Effector memory CD8-positive, alpha-beta T cell (primary cell): ENCODE measurements around the gene TMEM270.
A peak's percentile ranks its signal among the peaks of the same experiment; 100 is the strongest.
"Not testable (repeated sequence)": the region's sequence is repeated elsewhere in the genome, so short reads cannot be mapped to it uniquely, and the experiment has no call there.

Experiments used
- ATAC-seq: fragments of 150-1000 bp; cut with Tn5 transposase; replicated peaks from 2 replicates; pipeline ENCODE4 v1.10.0; 2021; ENCODE audit warnings: mild to moderate bottlenecking, moderate library complexity
- DNase-seq, 3 experiments: peaks; one replicate each; pipeline ENCODE4 v3.0.0; 2021
- H3K27ac Mint-ChIP-seq, 2 donors: one replicate each; pipeline ENCODE4 v1.8.0; 2022; ENCODE audit warnings: mild to moderate bottlenecking in 2 of 2, mixed read lengths in 2 of 2, moderate library complexity in 2 of 2
- H3K27me3 Mint-ChIP-seq, 2 donors: one replicate each; pipeline ENCODE4 v1.8.0; 2022; ENCODE audit warnings: mixed read lengths in 2 of 2
- H3K36me3 Mint-ChIP-seq: one replicate; pipeline ENCODE4 v1.8.0; 2022; ENCODE audit warnings: mild to moderate bottlenecking, moderate library complexity, mixed read lengths; ENCODE audit not compliant: insufficient read depth
- H3K4me1 Mint-ChIP-seq, 2 donors: one replicate each; pipeline ENCODE4 v1.8.0; 2022; ENCODE audit warnings: low read depth in 2 of 2, mixed read lengths in 2 of 2
- H3K4me3 Mint-ChIP-seq, 2 donors: one replicate each; pipeline ENCODE4 v1.8.0; 2022; ENCODE audit warnings: mild to moderate bottlenecking in 2 of 2, mixed read lengths in 2 of 2, moderate library complexity in 2 of 2
- H3K9me3 Mint-ChIP-seq, 2 donors: one replicate each; pipeline ENCODE4 v1.8.0; 2022; ENCODE audit warnings: mixed read lengths in 2 of 2
- total RNA-seq, 9 experiments: gene quantifications; one replicate each; lab custom pipeline; 2026; lab: John Stamatoyannopoulos, UW

TMEM270 gene
- 0 reads per million in 9 experiments for total RNA-seq

- Mint-ChIP-seq H3K9me3 (no peaks in the 10 kb centered on the region), H3K27me3 (peaks cover 13 to 32% of the 10 kb centered on the region in 2 donors), H3K36me3 (no peaks in the 10 kb centered on the region), H3K4me3 (no peak within 1 kb of the TSS), H3K4me1 (peaks cover 0 to 3% of the 10 kb centered on the region in 2 donors), H3K27ac (no peak within 1 kb of the TSS)
- DNase-seq: no peak
- no peak for ATAC-seq
Measured at GRCh38 chr7:73860859-73861258, at the start of gene TMEM270. Gene TMEM270, plus strand, starts transcription at chr7:73861159. Its CDS starts 36 bp downstream, at chr7:73861195.

DNA sequence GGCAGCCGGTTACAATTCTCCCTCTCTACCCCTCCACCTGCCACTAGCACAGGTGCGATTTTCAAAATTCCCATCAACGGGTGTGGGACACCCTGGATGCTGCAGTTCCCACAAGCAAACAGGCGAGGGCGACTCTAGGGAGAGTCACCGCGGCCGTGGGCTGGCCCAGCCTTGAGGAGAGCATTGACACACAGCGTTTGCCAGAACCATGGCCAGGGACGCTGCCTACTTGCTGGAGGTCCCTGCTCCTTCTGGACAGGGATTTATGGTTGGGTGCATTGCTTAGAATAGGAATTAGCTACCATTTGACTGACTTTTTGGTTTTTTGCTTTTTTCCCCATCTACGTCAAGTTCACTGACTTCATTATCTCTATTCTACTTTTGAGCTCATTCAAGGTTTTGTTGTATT is 49.2 kb upstream of the TMEM270 start:
- H3K9me3 Mint-ChIP-seq: no peaks in the 10 kb centered on the region
- DNase-seq (peak; percentile 23 to 27 (median 24)), ATAC-seq (peak; percentile 70)
- H3K27me3 Mint-ChIP-seq: peaks cover 22 to 43% of the 10 kb centered on the region in 2 donors
- H3K36me3 Mint-ChIP-seq: no peaks in the 10 kb centered on the region
- H3K27ac Mint-ChIP-seq: no peak overlapping the region
- no peaks in the 10 kb centered on the region for H3K4me1 Mint-ChIP-seq
- H3K4me3 Mint-ChIP-seq: no peak overlapping the region

GRCh38 chr7:73812996-73813395 is 48.0 kb upstream of the TMEM270 start:
- H3K4me3 Mint-ChIP-seq: no peak overlapping the region
- no peaks in the 10 kb centered on the region for H3K4me1 Mint-ChIP-seq
- ATAC-seq: no peak
- no peaks in the 10 kb centered on the region for H3K9me3 Mint-ChIP-seq
- peaks cover 28 to 55% of the 10 kb centered on the region in 2 donors for H3K27me3 Mint-ChIP-seq
- no peaks in the 10 kb centered on the region for H3K36me3 Mint-ChIP-seq
- DNase-seq: no peak
- H3K27ac Mint-ChIP-seq: no peak overlapping the region

DNA sequence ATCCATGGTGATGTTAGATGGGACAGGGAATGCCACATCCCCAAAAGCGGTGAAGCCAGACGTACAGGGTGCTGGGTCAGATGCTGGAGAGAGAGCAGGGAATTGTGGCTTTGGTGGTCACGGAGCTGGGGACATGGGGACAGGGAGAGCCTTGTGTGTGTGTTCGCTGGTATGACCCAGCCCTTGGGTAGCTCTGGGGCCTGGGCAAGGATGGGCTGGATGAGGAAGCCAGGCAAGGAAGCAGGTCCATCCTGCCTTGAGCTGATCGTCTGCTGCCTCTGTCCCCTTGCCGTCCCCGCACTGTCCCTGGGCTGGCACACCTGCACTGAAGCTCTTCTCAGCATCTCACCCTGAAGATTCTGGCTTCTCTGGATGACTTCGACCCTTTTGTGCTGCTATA is 45.5 kb upstream of the TMEM270 start:
- peaks cover 34 to 69% of the 10 kb centered on the region in 2 donors for H3K27me3 Mint-ChIP-seq
- H3K4me3 Mint-ChIP-seq: no peak overlapping the region
- DNase-seq (no peak), ATAC-seq (no peak)
- H3K4me1 Mint-ChIP-seq: no peaks in the 10 kb centered on the region
- no peaks in the 10 kb centered on the region for H3K9me3 Mint-ChIP-seq
- no peak overlapping the region for H3K27ac Mint-ChIP-seq
- no peaks in the 10 kb centered on the region for H3K36me3 Mint-ChIP-seq

DNA sequence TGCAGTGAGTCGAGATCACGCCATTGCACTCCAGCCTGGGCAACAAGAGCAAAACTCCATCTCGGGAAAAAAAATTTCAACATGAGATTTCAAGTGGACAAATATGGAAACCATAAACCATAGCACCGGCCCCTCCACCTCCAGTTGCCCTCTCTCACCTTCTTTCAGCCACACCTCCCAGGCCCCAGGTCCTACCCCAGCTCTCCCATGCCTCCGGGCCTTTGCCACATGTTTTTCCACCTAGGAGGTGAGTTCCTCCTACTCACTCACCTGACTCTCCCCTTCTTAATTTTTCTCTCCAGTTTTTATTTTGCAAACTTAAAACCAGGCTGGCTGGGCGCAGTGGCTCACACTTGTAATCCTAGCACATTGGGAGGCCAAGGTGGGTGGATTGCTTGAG is 43.8 kb upstream of the TMEM270 start:
- ATAC-seq: no peak
- Mint-ChIP-seq H3K4me3 (no peak overlapping the region), H3K4me1 (no peaks in the 10 kb centered on the region), H3K36me3 (no peaks in the 10 kb centered on the region), H3K27ac (no peak overlapping the region), H3K27me3 (peaks cover 32 to 70% of the 10 kb centered on the region in 2 donors), H3K9me3 (no peaks in the 10 kb centered on the region)
- no peak for DNase-seq

- ATAC-seq (no peak), DNase-seq (no peak)
- no peaks in the 10 kb centered on the region for H3K36me3 Mint-ChIP-seq
- no peaks in the 10 kb centered on the region for H3K4me1 Mint-ChIP-seq
- H3K9me3 Mint-ChIP-seq: no peaks in the 10 kb centered on the region
- peaks cover 41 to 70% of the 10 kb centered on the region in 2 donors for H3K27me3 Mint-ChIP-seq
- H3K4me3 Mint-ChIP-seq: no peak overlapping the region
- no peak overlapping the region for H3K27ac Mint-ChIP-seq
Measured at GRCh38 chr7:73820013-73820412, 40.9 kb upstream of the TMEM270 start.

- peaks cover 43 to 70% of the 10 kb centered on the region in 2 donors for H3K27me3 Mint-ChIP-seq
- not testable (repeated sequence) for DNase-seq, H3K4me1 Mint-ChIP-seq, H3K36me3 Mint-ChIP-seq, ATAC-seq, H3K27ac Mint-ChIP-seq, H3K9me3 Mint-ChIP-seq, H3K4me3 Mint-ChIP-seq
Measured at GRCh38 chr7:73821597-73822285, 39.2 kb upstream of the TMEM270 start.

GRCh38 chr7:73822319-73823173 is 38.4 kb upstream of the TMEM270 start:
- no peak overlapping the region for H3K27ac Mint-ChIP-seq
- ATAC-seq (no peak), DNase-seq (no peak)
- H3K27me3 Mint-ChIP-seq: peaks cover 41 to 70% of the 10 kb centered on the region in 2 donors
- H3K4me3 Mint-ChIP-seq: no peak overlapping the region
- no peaks in the 10 kb centered on the region for H3K9me3 Mint-ChIP-seq
- no peaks in the 10 kb centered on the region for H3K36me3 Mint-ChIP-seq
- H3K4me1 Mint-ChIP-seq: peaks cover 11 to 12% of the 10 kb centered on the region in 2 donors

- H3K36me3 Mint-ChIP-seq: no peaks in the 10 kb centered on the region
- H3K9me3 Mint-ChIP-seq: no peaks in the 10 kb centered on the region
- ATAC-seq (no peak), DNase-seq (no peak)
- no peak overlapping the region for H3K27ac Mint-ChIP-seq
- H3K27me3 Mint-ChIP-seq: peaks cover 44 to 65% of the 10 kb centered on the region in 2 donors
- H3K4me1 Mint-ChIP-seq: peaks cover 16 to 18% of the 10 kb centered on the region in 2 donors
- no peak overlapping the region for H3K4me3 Mint-ChIP-seq
Measured at GRCh38 chr7:73823257-73823656, 37.7 kb upstream of the TMEM270 start.

GRCh38 chr7:73823873-73824592 is 36.9 kb upstream of the TMEM270 start:
- Mint-ChIP-seq H3K36me3 (no peaks in the 10 kb centered on the region), H3K27ac (no peak overlapping the region), H3K4me1 (peaks cover 23% of the 10 kb centered on the region in 2 donors), H3K4me3 (no peak overlapping the region), H3K27me3 (peaks cover 51 to 70% of the 10 kb centered on the region in 2 donors), H3K9me3 (no peaks in the 10 kb centered on the region)
- DNase-seq (no peak), ATAC-seq (no peak)

DNA sequence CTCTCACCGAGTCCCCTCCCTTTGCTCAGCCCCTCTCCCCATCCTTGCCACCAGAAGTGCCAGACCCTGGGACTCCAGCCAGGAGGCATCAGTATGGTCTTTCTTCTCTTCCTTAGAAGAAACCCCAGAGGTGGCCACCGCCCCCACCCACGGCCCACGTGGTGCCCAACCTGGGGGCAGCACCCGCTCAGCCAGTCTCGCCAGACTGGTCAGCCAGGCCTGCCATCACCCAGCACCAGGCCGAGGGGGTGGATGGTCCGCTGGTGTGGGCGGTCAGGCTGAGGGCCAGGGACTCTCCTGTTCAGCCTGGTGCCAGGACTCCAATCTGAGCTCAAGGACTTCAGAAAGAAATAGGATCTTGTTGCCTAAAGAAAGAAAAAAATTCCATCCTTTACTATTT is 36.0 kb upstream of the TMEM270 start:
- Mint-ChIP-seq H3K36me3 (no peaks in the 10 kb centered on the region), H3K27me3 (peaks cover 55 to 73% of the 10 kb centered on the region in 2 donors), H3K4me1 (peaks cover 24% of the 10 kb centered on the region in 2 donors), H3K9me3 (no peaks in the 10 kb centered on the region), H3K27ac (peak overlapping the region in 1 of 2 donors; percentile 30), H3K4me3 (no peak overlapping the region)
- ATAC-seq: no peak
- no peak for DNase-seq

DNA sequence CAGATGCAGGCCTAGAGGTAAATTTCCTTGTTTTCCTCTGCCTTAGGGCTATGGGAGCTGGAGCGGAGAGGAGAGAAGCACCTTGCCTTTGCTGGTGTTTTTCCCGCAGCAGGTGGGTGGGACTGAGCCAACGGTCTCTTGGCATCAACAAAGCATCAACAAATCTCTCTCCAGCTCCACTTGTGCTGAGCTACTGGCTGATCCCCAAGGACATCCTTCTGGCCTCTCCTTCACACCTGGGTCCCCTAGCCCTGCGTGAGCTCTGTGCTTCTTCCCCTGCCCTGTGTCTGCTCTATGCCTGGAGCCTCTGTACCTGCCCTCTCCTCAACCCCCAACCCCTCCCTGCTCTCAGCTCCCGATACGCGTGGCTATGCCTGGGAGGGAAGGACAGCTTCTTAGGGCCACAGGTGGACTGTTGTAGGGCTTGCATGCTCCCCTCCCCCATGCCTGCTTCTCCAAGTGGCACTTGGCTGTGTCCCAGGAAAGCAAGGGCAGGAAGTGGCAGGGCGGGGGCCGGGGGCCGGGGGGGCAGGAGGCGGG is 33.3 kb upstream of the TMEM270 start:
- peak overlapping the region; percentile 15 to 74 for H3K27ac Mint-ChIP-seq
- no peak for ATAC-seq
- H3K36me3 Mint-ChIP-seq: no peaks in the 10 kb centered on the region
- DNase-seq: no peak
- H3K27me3 Mint-ChIP-seq: peaks cover 51 to 64% of the 10 kb centered on the region in 2 donors
- H3K4me3 Mint-ChIP-seq: peak overlapping the region in 1 of 2 donors; percentile 38
- H3K4me1 Mint-ChIP-seq: peaks cover 24% of the 10 kb centered on the region in 2 donors
- no peaks in the 10 kb centered on the region for H3K9me3 Mint-ChIP-seq
